Stimulated activated CD8-positive, alpha-beta memory T cell treated with anti-CD3 and anti-CD28 coated beads, Interleukin-4, amount 100 ng/mL, for 24 hours (primary cell): ENCODE results near the gene SCN4A.
"Not testable (repeated sequence)": the region's sequence is repeated elsewhere in the genome, so short reads cannot be mapped to it uniquely, and the experiment has no call there.

Source experiments
- DNase-seq: peaks from one replicate; pipeline ENCODE4 v3.0.0-alpha.2; 2020; ENCODE audit warnings: low read depth

SCN4A gene

DNA sequence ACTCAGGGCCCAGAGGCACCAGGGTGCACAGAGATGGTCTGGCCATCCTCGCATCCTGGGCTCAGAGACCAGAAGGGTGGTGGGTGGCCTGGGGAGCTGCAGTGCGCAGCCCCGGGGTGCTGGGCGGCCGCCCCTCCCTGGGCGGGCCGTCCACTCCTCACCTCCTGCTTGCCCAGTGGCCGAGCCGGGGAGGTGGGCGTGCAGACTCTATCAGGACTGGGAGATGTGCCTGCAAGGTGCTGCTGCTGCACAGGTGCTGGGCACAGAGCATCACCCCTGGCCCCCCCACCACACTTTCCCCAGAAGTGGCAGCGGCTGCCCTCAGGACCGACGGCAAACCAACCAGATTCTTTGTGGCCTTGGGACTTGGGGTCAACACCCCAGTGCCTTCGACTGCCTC, at the start of gene SCN4A:
SCN4A (minus strand) TSS at position 123 of the 400 bp plus-strand sequence; CDS start at position 46, 77 bp downstream.
- DNase-seq = no peak

DNA sequence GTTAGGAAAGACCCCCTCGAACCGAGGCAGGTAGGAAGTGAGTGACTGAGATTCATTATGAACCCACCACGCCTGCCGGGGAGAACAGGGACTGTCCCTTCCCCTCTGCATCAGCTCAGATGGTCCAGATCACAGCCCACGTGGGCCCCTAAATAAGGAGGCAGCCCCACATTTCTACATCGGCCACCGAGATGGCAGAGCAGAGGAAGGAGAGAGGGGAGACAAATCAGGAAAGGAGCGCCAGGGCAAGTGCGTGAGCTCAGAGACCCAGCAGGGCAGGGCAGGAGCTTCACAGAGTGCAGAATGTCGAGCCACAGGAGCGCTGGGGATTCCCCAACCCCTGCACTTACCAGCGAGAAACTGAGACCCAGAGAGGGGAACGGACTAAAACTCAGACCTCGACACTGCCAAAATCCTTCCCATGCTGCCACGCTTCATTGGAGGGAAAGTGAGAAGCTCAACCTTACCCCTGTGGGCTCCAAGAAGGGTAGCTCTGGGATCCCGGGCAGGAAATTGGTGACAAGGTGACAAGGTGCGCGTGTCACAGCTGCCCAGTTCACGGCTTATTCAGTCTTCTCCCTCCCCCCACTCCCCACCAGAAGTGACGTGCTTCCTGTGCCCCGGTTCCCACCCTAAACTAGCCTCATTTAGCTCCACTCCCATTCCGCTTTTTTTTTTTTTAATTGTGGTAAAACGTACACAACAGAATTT, 47.5 kb upstream of the SCN4A start, which contains the start of gene ICAM2:
ICAM2 (minus strand) TSS at position 578 of the 711 bp plus-strand sequence. CDS start 13,942 bp downstream, outside the sequence.
- DNase-seq = peak; percentile 80

DNA sequence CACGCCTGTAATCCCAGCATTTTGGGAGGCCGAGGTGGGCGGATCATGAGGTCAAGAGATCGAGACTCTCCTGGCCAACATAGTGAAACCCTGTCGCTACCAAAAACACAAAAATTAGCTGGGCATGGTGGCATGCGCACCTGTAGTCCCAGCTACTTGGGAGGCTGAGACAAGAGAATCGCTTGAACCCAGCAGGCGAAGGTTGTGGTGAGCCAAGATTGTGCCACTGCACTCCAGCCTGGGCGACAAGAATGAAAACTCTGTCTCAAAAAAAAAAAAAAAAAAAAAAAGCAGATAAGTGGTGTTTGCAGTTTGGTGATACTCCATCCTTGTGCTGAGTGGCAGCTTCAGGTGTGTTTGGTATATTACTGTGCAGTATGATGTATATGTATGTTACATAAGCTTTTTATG, 46.8 kb upstream of the SCN4A start:
- not testable (repeated sequence) for DNase-seq

DNA sequence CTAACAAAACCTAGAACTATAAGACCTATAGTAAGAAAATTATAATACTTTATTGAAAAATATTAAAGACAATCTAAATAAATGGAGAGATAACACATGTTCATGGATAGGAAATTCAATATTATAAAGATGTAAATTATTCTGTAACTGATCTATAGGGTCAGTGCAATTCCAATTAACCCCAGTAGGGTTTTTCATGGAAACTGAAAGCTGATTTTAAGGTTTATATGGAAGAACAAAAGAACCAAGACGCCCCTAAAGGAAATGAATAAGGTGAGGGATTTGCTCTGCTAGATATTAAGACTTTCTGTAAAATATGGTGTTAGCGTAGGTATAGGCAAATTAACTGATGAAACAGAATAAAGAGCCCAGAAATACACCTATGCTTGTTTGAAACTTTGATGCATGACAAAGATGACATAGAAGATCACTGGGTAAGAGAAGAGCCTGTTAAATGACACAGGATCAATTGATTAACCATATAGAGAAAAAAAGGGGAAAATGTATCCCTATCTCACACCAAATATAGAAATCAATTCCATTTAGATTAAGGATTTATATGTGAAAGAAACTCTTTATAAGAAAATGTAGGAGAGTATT, 44.8 kb upstream of the SCN4A start:
- DNase-seq = no peak

DNA sequence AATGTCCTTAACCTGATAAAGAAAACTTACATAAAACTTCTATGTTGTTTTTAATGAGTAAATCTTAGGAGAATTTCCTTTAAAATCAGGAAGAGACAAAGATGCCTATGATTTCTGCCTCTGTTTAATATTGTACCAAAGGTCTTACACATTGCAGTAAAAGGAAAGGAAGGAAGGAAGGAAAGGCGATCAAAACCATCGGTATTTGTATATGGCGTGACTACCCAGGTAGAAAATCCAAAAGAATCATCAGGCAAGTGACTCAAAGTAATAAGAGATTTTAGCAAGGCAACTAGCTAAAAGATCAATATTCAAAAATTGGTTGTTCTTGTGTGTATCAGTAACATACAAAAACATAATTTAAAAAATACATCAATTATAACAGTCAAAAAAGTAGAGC, 44.3 kb upstream of the SCN4A start:
- DNase-seq = no peak

DNA sequence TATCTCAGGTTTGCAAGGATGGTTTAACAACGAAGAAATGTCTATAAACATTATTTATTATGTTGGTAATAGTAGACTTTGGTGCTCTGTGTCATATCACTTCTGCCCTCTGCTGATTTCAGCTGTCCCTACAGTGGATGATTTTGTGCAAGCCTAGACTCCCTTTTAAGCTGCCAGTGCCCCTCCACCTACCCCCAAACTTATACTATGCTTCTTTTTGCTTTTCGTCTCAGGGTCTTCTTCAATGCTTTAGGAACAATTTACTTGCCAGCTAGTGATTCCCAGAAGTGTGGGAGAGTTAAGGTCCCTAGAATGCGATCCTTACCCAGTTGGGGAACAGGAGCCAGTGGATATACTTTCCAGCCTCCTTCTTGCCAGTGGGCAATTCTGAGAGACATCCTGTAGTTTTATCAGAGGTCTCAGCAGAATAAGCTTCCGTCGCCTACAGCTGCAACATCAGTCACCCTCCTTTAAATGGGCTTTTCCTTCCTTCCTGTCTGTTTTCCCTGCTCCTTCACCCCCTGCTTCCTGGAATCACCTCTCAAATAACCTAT, 43.6 kb upstream of the SCN4A start:
- DNase-seq = no peak

DNA sequence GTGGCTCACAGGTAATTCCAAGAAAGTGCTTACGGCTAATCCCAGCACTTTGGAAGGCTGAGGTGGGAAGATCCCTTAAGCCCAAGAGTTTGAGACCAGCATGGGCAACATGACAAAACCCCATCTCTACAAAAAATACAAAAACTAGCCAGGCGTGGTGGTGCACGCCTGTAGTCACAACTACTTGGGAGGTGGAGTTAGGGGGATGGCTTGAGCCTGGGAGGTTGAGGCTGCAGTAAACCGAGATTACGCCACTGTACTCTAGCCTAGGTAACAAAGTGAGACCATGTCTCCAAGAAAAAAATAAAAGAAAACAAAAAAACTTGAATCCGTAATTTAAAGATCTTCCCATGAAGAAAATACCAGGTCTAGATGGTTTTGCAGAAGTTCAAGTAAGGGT, 42.7 kb upstream of the SCN4A start:
- DNase-seq = no peak

DNA sequence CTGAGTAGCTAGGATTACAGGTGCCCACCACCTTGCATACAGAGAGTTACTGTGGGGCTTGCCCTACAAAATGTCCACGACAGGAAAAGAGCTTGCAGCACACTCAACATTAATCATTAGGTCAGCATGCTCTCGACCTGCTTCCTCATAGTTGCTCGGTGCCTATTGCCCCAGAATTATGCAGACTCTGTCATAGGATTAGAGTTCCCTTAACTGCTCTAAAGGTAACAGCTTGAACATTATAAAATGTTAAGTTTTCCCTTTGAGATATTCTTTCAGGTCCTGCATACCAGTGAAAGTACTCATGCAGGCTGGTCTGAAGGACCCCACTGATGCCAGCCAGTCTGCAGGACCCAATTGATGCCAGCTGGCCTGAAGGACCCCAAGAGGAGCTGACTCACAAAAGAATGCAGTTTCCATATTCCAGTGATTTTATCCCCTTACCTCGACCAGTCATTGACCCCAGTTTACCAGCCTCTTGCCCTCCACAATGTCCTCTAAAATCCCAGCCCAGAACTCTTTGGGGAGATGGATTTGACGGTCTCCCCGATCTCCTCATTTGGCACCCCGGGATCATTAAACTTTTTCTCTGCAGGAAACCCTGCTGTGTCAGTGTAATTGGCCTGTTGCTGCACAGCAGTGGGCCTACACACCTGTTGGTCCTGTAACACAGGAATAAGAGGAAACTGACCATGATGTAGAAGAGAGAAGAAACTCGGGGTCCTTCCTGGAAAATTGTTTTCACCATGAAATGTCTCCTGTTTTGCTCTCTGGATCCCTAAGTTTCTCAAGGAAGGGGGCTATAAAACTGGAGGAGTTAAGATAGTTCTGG, 37.1 kb upstream of the SCN4A start:
- no peak for DNase-seq

DNA sequence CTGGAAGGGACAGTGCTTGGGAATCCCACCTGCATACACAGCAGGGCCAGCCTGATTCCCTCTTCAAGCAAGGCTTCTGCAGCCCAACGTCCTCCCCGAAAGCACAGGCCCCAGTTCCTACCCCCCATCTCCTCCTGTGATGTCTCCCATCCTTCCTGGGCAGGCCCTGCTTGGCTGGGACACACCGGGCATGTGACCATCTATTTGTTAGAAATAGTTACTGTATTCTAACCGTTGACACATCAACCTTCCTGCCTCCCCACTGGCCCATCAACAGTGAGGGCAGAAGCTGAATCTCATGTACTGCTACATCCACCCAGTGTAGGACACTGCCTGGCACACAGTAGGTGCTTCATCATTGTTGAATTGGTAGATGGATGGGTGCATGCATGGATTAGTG, 36.1 kb upstream of the SCN4A start:
- no peak for DNase-seq

DNA sequence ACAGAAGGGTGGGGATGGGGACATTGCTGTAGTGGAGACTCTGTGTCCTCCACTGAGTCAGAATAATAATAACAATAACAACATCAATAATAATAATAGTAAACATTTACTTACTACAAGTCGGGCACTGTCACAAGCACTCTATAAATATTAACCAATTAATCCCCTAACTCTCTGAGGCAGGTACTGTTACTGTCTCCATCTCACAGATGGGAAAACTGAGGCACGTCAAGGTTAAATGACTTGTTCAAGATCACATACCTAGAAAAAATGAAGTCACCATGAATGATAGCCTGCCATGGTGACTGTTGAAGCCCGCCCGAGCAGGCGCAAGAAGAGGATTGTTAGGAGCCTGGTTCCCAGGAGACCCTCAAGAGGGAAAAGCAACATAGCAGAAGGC, 35.6 kb upstream of the SCN4A start:
- DNase-seq = no peak

DNA sequence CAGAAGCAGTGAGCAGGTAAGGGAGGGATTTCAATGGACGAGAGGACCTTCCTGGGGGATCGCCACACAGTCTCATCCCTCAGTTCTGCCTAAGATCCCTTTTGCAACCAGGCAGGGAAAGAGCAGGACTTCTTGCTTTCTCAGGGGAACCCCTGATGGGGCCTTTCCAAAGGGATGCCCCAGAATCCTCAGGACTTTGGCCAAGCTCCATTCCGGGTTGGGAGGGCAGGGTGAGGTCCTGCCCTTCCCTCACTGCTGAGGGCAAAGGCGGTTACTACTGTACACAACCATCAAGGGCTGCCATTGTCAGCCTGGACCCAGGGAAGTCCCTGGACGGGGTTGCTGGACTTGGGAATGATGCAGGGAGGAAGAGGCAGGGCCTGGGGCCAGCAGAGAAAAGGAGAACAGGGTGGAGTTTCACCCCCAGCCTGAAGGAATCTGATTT, 35.1 kb upstream of the SCN4A start:
- DNase-seq = no peak

DNA sequence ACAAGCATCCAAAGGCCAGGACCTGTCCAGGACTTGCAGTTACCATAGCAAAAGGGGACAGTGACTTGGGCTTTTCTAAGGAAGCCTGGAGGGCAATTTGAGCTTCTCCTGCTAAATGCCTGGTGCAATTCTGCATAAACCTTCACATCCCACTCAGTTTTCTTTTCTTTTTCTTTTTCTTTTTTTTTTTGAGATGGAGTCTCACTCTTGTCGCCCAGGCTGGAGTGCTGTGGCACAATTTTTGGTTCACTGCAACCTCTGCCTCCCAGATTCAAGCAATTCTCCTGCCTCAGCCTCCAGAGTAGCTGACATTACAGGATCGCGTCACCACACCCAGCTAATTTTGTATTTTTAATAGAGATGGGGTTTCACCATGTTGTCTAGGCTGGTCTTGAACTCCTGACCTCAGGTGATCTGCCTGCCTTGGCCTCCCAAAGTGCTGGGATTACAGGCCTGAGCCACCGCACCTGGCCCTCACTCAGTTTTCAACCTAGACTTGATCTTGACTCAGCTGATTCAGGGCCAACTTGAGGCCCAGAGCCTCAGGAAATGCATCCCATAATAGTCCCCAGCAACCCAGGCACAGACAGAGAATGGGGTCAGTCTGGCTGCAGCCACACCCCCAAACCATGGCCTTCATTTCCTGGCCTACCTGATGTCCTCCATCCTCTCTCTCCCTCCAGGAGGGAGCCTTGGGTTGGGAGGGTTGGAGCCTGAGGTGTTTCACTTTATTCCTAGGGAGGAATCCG, 34.5 kb upstream of the SCN4A start:
- DNase-seq = not testable (repeated sequence)

DNA sequence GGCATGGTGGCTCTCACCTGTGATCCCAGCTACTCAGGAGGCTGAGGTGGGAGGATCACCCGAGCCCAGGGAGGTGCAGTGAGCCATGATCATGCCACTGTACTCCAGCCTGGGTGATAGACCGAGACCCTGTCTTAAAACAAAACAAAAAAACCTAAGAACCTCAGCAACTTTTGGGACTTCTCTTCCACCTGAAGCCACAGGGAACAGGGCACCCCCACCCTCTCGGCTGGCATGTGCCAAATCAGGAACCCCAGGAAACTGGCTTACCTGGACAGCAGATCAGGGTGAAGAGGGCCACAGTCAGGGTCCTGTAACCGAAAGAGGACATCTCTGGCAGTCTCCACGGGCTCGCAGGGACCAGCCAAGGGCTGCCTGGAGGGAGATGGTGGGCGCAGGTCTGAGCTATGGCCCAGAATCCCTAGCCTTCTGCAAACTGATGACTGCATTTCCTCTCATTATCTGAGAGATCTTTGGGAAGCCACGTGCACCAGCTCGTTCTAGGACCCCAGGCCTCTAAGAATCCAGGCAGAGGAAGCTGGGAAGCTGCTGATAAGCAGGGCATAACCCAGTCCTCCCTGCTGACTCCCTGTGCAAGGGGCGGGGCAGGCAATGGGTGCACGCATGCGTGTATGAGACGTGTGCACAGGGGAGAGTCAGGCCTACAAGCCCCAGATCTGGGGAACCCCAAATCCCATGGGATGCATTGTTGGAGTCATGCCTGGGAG, 33.8 kb upstream of the SCN4A start:
- DNase-seq = no peak

DNA sequence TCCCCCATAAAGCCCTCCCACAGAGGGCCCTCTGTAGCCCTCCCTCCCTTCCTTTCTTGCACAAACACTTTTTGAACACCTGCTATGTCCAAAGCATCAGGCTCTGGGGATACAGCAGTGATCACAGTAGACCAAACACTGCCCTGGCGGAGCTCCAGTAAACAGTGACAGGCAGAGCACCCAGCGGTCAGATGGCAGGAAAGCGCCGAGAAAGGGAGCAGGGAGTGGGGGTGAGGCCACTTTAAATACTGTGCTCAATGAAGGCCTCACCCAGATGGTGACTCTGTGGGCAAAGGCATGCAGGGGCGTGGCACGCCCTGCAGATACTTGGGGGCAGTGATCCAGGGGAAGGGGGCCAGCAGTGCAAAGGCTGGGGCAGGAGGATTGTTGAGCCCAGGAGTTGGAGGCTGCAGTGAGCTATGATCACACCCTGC, 33.0 kb upstream of the SCN4A start:
- DNase-seq = no peak

DNA sequence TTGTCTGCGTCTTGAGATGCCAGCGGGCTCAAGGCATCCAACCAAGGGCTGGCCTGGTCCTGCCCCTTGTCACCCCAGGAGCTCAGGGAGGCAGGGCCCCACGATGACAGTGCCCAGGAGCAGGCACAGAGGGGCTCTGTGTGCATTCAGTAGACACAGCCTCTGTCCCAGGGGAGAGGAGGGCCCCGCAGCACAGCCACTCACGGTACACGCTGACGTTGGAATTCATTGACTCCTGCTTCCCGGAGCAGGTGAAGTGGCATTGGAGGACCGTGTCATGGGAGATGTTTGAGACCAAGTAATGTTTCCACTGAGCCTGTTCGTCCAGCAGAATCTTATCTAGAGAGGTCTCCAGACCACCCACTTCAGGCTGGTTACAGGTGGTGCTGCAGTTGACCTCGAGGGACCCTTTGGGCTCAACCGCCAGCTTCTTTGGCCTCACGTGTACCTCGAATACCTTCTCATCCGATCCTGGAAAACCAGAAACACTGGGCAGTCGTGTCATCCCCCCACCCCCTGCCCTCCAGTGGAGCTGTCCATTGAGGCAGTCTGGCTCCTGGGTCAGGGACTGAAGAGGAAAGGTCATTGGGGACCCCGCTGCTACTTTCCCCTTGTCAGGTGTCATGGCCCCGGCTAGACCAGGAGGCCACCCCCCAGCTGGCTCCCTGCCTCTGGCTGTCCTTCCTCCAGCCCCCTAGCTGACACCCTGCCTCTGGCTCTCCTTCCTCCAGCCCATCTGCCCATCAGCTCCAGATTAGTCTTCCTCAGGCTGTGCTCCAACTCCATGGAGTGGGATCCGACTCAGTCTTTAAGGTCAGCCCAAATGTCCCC, 32.4 kb upstream of the SCN4A start:
- DNase-seq = no peak

DNA sequence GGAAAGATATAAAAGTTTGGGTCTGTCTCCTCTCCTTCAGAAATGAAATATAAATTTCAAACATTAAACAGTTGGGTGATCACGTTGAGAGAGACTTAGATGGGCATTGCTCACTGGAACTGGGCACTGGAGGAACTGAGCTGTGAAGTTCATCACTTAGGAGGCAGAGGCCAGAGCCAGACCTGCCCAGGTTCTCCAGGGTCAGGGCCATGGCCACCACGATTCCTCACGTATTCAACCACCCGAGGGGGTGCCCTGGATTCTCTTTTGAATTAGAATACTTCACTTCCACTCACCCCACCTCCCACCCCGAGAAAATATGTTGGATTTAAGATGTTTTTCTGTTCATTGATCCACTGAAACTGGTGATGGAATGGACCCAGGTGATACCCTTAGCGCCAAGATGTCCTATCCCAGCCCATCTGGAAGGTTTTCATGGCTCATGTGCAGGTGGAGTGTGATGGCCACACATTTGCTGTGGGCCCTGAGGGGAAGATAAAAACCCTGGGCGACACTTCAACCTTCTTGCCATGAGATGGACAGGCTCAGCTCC, 31.6 kb upstream of the SCN4A start:
- DNase-seq = no peak

DNA sequence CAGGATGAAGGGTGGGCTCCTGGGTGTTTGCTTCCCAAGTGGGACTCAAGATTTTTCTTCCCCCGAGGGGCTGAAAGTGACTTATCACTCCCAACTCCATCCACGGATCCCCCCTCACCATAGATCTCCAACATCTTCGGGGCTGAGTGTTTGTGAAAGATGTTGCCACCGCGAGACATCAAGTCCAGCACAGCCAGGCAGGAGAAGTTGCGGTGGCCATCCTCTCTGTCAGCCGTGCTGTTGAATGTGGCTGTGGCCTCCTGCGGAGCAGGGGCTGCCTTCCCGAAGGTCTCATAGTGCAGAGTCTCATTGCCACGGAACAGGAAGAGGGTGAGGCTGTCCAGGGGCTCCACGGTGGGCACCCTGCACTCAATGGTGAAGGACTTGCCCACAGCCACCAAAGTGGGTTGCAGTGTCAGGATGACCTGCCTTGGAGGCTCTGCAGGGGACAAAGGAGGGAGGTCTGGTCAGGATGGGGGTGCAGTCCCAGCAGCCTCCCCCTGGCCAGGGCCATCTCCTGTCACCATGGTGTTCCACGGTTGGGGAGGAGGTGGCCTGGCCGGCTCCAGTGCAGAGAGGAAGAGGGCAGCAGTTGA, 30.9 kb upstream of the SCN4A start:
- DNase-seq = no peak

DNA sequence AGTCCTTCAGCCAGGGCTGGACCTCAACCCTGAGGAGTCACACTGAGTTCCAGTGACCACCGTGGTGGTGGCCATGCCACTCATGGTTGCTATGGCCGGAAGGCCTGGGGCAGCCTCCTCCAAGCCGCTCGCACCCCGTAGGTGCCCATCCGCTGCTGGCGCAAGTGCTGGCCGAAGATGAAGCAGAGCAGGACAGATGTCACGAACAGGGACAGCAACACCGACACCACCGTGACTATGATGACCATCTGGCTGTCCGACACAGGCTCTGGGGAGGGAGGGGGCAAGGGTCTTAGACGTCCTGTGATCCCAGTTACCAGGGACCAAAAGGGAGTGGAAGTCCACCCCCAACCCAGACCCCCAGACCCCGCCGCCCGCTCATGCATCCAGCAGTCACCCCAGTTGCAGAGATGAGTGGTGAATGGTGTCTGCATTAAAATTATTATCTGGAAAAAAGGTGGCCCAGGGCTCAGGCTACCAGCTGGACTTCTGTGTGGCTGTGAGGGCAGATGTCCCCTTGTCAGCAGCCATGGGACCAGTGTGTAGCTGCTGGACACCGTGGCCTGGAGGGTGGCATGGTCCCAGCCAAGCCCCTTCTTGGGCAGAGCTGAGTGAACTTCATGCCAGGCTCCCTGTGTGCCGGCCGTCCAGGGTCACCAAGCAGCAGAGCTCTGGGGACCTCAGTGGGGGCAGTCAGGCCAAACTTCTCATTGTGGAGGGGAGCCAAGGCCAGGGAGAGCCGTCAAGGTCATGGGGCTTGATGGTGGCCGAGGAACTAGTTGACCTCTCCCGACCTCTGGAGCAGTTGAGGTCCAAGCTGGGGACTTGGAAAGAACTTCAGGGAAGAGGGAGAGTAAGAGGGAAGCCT, 30.2 kb upstream of the SCN4A start:
- DNase-seq = no peak
